Activated T-cell treated with anti-CD3 and anti-CD28 coated beads for 1 hour (primary cell): Measurements from ENCODE around the gene PLXND1.
"Not testable (repeated sequence)": the region's sequence is repeated elsewhere in the genome, so short reads cannot be mapped to it uniquely, and the experiment has no call there.

Source experiments
- DNase-seq: peaks from one replicate; pipeline ENCODE4 v3.0.0-alpha.2; 2020; ENCODE audit warnings: low read depth

The PLXND1 gene

GRCh38 chr3:129612534-129613366 lies 6.3 kb upstream of the PLXND1 start:
- DNase-seq = no peak

GRCh38 chr3:129611812-129612533 lies 5.5 kb upstream of the PLXND1 start:
- no peak for DNase-seq

GRCh38 chr3:129611446-129611800 lies 4.9 kb upstream of the PLXND1 start:
- DNase-seq = no peak

GRCh38 chr3:129610794-129611445 lies 4.4 kb upstream of the PLXND1 start:
- DNase-seq = not testable (repeated sequence)

DNA sequence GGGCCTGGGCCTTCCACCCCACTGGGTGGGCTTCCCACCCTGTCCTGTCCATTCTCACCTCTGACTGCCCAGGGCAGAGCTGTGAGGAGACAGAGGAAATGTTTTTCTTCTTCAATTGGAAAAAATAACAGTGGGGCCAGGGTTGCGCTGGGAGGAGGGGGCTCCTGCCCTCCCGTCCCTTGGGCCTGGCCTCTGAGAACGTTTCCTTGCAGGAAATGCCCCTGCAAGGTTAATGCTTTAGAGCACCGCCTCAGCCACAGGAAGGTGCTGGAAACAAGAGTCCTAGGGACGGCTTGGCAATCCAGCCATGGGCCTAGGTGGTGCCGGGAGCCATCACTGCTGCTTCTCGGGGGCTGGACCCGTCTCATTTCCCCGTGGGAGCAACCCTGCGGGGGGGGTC lies 3.8 kb upstream of the PLXND1 start:
- no peak for DNase-seq

DNA sequence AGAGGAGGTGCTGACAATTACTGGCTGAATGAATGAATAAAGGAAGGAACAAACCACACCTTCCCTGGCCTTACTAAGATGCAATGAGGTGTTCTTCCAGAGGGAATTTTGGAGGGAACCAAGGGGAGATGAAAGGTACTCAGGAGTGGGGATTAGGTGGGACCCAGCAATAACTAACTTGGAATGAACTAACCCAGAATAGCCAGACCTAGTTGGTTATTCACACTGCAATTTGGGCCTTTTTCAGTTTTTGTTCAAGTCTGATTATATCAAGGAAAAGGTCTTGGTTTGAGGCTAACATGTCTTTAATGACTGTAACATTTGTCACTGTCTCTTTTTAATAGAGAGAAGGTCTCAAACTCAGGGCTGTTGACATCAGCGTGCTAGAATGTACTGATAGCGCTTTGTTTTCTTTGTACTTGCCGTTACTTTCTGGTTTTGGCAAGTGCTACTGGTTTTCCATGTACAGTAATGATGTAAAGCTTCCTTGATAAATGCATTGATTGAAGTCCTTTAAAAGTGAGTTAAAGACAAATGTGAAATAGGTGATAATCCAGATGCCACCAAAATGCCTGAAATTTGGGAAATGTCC lies 3.2 kb upstream of the PLXND1 start:
- DNase-seq = no peak

DNA sequence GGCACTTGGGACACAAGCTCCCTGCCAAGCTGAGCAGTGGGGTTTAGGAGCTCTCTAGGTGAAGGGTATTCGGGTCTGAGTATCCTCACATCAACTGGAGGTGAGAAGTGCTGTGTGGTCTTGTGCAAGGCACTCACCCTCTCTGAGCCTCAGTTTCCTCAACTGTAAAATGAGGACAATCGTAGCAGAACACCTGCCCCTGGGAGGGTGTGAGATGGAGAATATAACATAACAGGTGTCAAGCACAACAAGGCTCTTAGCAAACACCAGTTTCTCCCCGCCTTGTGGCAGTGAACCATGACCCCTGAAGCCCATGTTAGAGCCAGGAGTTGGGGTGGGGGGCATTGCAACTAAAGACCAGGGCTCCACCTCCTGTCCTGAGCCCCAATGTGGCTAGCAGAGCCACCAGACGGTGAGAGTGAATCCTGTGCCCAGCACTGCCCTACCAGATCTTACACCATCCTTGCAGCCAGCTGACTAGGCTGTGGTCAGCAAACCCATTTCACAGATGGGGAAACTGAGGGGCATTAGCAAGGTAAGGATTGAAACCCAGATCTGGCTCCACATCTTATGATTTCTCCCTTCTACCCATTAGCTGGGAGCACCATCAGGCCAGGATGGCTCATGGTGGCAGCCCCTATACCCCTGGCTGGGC lies 2.6 kb upstream of the PLXND1 start:
- no peak for DNase-seq

DNA sequence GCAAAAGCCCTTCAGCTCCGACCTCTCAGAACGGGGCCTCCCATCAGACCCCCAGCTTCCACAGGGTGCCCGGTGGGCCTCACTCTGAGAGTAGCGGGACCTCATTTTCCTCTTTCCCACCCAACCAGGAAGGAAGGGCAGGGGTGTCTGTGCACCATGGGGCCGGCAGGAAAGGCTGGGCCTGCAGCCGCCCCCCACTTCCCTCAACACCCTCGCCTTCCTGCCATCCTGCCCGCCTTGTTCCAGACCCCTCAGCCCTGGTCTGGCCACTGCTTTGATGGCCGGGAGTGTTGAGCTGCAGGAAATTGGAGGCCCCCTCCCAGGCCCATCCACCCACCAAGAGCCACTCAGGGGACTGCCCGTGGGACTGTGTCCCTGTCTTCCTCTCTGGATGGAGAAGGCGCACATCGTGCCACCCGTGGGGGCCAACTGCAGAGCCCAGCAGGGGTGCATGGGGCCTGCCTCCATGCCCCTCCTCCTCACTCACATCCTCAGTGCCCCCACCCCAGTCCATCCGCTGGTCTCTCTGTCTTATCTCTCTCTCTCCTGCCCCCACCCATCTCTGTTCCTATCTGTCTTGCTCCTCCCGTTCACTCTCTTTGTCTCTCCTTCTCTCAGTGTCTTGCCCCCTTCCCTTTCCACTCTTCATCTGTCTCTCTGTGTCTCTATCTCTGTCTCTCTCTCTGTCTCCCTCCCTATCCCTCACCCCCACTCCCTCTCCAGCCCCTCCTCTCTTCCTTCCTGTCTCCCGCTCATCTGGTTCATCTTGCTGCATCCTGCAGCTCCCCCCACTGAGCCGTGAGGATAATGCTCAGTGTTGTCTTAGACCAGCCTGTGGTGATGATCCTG lies 1.8 kb upstream of the PLXND1 start:
- DNase-seq = no peak

- DNase-seq = no peak
These were observed 1.1 kb upstream of the PLXND1 start for GRCh38 chr3:129607391-129608068.

DNA sequence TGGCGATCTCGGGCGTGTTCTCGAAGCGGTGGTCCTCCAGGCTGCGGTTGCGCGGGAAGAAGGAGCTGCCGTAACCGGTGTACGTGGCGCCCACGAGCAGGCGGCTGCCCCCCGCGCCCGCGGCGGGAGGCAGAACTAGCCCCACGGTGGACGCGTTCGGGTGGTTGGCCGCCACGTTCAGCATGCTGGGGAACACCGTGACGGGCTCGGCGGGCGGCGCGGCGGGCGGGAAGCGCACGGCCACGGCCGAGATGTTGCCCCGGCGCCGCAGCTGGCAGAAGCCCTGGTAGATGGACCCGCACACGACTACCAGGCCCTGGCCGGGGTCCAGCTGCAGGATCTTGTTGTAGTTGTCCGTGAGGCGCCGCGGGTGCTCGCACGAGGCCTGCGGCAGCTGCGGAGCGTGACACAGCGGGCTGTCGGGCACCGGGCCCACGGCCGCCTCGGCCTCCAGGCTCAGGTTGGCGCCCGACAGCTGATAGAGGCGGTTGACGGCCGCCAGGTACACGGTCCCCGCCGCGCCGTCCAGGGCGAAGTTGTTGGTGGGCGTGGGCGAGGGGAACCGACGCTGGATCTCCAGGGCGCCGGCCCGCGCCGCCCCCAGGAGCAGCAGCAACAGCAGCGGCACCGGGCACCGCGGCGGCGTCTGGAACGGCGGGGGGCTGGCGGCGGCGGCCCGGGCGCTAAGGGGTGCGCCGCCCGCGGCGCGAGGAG lies 397 bp downstream of the PLXND1 start:
- DNase-seq = no peak

- DNase-seq = no peak
These were observed 1.1 kb downstream of the PLXND1 start for GRCh38 chr3:129605203-129605921.

GRCh38 chr3:129604767-129605166 lies 1.7 kb downstream of the PLXND1 start:
- DNase-seq = no peak

GRCh38 chr3:129603991-129604749 lies 2.3 kb downstream of the PLXND1 start:
- no peak for DNase-seq

- no peak for DNase-seq
These were observed 2.9 kb downstream of the PLXND1 start for GRCh38 chr3:129603561-129603942.

DNA sequence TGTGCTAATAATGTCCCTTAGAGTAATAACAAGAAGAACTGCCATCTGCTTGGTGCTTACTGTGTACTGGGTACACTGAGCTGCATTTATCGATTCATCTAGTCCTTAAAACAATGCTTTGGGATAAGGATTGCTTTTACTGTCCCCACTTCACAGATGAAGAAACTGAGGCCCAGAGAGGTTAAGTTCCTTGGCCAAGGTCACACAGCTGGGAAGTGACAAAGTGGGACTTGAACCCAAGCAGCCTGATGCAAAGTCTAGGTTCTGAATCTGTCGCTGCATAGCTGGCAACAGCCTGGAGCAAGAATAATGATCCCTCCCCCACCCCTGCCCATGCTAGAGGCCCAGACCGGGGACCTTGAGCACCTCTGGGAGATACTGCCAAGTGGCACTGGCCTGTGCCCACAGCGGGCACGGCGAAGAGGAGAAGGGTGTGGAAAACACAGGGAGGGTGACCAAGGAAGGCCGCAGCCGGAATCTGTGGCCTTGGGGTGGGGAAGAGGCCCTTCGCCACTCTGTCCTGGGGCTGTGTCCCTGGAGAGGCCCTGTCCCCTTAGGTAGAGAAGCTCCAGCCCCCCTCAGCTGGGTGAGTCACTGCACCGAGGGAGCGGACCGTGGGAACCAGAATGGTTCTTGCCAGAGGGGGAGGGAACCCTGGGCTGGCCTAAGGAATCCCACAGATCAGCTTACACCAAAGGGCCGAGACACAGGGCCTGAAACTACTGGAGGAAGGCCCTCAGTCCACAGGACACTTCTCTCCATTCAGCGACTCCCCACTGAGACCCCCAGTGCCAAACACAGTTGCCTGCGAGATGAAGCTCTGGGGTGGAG lies 3.5 kb downstream of the PLXND1 start:
- no peak for DNase-seq

- DNase-seq = no peak
These were observed 4.2 kb downstream of the PLXND1 start for GRCh38 chr3:129602309-129602708.

DNA sequence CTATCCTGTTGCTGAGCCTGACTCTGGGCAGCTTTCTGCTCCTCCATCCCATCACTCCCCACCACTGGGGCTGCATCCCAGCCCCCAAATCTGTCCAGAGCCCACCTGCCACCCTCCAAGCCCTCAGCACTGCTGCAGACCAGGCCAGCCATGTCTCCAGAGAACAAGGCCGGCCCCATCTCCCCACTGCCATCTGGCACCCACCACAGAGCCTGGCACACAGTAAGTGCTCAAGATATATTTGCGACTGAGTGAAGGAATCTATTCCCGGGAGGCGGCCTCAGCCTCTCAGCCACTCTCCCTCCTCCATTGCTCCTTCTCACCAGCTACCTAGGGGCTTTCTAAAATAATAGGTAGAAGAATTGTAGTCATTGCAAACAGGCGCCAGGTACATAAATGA lies 4.8 kb downstream of the PLXND1 start:
- DNase-seq = no peak

- DNase-seq = no peak
These were observed 6.1 kb downstream of the PLXND1 start for GRCh38 chr3:129600348-129600747.
